ENCODE measurements around the gene PLTP.

PLTP gene

GRCh38 chr20:45867819-45868176 is 44.2 kb downstream of the PLTP start:
- DNase-seq, result no peak

GRCh38 chr20:45867136-45867818 is 44.7 kb downstream of the PLTP start:
- no peak for DNase-seq

- no peak for DNase-seq
These were observed 45.5 kb downstream of the PLTP start for GRCh38 chr20:45866454-45866853.

GRCh38 chr20:45863543-45864470 is 48.1 kb downstream of the PLTP start:
- DNase-seq, result no peak

- DNase-seq, result no peak
These were observed 50.5 kb downstream of the PLTP start for GRCh38 chr20:45861221-45862075.

- DNase-seq, result no peak
These were observed 51.3 kb downstream of the PLTP start for GRCh38 chr20:45860560-45861220.

- no peak for DNase-seq
These were observed 52.0 kb downstream of the PLTP start for GRCh38 chr20:45859916-45860315.

GRCh38 chr20:45857882-45858216 is 54.1 kb downstream of the PLTP start:
- DNase-seq, result peak; percentile 65

- peak; percentile 92 for DNase-seq
These were observed 54.7 kb downstream of the PLTP start, which contains the start of the genes ACOT8 and ZSWIM3 for GRCh38 chr20:45857114-45857881. ACOT8 (minus strand) TSS chr20:45857392; CDS start chr20:45857315, 77 bp downstream. ZSWIM3 (plus strand) TSS chr20:45857614; CDS start chr20:45857826, 212 bp downstream.

GRCh38 chr20:45853484-45853883 is 58.5 kb downstream of the PLTP start:
- DNase-seq, result no peak

- no peak for DNase-seq
These were observed 59.6 kb downstream of the PLTP start for GRCh38 chr20:45852326-45852725.

- DNase-seq, result no peak
These were observed 60.5 kb downstream of the PLTP start for GRCh38 chr20:45851501-45851900.

GRCh38 chr20:45850926-45851325 is 61.0 kb downstream of the PLTP start:
- DNase-seq, result no peak

- no peak for DNase-seq
These were observed 61.7 kb downstream of the PLTP start for GRCh38 chr20:45850238-45850637.

- DNase-seq, result no peak
These were observed 62.9 kb downstream of the PLTP start for GRCh38 chr20:45848969-45849582.

All from NK-92 treated with Interleukin-12 subunit alpha and Interleukin-12 subunit beta, amount 100 ng/mL, for 24 hours (cell line).